ENCODE measurements around the gene TPRG1.

TPRG1 gene

DNA sequence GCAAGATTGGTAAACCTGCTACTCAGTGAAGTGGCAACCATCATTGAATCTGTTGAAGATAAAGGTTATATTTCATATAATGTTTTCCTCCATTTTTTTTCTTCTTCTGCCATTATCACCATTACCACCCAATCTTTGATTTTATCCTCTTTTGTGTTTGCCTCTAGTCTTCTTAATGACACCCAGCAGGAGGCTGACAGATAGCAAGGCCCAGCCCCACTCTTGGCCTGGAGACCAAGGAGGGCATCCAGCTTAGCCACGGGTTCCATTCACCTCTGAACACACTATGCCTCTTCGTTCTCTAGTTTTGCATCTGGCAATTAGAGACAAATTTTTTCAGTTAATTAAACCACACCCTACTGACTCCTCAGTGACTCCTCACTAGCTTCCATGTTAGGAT lies 129.7 kb downstream of the TPRG1 start:
- TF ChIP-seq, protein P1, sequence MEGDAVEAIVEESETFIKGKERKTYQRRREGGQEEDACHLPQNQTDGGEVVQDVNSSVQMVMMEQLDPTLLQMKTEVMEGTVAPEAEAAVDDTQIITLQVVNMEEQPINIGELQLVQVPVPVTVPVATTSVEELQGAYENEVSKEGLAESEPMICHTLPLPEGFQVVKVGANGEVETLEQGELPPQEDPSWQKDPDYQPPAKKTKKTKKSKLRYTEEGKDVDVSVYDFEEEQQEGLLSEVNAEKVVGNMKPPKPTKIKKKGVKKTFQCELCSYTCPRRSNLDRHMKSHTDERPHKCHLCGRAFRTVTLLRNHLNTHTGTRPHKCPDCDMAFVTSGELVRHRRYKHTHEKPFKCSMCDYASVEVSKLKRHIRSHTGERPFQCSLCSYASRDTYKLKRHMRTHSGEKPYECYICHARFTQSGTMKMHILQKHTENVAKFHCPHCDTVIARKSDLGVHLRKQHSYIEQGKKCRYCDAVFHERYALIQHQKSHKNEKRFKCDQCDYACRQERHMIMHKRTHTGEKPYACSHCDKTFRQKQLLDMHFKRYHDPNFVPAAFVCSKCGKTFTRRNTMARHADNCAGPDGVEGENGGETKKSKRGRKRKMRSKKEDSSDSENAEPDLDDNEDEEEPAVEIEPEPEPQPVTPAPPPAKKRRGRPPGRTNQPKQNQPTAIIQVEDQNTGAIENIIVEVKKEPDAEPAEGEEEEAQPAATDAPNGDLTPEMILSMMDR (IDR thresholded peaks at IDR 0.05; ENCODE audit: low read depth, low read length): no peak
- H3K4me3 ChIP-seq (ENCODE audit: low read depth, low read length): no peak overlapping the region

DNA sequence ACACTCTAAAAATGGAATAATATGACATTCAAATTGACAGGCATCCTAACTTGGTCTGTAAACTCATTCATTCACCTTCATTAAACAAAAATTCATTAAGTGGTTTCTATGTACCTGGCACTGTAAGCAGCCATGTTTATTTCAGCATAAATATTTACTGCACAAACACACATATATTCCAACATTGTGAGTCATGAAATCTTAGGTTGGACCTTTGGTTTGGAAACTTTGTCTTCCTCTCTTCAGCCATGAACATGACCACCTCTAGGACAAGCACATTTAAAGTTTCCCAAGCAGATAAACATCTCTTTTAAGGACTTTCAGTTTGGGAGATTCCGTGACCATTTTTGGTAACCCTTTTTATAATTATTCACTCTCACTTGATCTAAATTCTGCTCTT lies 131.8 kb downstream of the TPRG1 start:
- no peak overlapping the region for H3K4me3 ChIP-seq (ENCODE audit: low read depth, low read length)
- TF ChIP-seq, protein P1 (IDR thresholded peaks at IDR 0.05; ENCODE audit: low read depth, low read length): no peak

DNA sequence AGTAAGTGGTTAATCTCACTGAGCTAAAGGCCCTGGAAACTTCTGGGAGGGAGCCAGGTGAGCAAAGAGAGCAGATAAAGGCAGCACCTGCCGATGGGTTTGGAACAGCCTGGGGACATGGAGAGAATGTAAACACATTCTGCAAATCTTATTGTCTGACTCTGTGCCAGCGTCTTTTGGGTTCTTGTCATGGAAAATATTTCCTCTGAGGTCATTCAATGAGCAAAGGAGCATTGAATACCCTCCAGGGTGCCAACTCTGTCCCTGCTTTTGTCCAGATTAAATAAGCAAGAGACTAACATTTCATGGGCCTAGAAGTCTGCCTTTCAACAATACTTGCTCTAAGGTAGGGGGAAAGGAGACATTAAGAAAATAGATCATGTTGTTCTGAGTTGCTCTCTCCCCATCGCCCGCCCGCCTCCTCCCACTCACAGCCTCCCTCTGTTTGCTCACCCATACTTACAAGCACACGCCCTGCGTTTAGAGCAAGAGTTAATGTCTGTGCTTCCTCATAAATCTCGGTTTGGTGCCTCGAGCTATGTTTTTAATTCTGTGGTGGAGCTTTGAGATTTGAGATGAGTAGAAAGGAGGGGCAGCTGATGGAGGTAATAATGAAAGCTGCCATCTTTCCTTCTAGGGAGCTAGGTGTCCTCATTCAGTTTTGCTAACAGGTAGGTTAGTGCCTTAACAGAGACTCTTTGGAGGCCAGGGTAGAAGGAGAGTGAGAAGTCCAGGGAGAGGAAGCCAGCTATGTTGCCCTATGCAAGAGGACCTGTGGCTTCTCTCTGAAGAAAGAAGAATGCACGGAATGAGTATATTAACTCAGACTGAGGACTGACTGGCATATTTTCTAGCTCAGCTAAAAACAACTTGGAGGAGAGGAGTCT lies 132.9 kb downstream of the TPRG1 start:
- TF ChIP-seq, protein P1 (IDR thresholded peaks at IDR 0.05; ENCODE audit: low read depth, low read length): no peak
- H3K4me3 ChIP-seq (ENCODE audit: low read depth, low read length): no peak overlapping the region

DNA sequence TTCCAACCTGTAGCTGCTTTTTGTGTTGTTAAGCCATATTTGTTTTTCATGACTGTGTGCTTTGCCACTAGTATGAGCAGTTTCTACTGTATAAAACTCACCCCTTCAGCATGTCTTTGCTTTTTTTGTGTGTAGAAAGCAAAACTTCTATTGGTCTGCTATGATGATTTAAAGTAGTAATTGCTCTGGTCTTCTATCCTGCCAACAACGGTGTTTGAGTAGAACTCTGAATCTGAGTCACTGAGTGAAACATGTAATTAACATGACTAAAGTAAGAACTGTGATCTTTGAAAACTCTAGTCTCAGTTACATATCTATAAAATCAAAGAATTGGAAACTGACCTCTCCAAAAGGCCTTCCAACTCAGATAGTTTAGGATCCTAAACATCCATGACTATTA lies 133.6 kb downstream of the TPRG1 start:
- TF ChIP-seq, protein P1 (IDR thresholded peaks at IDR 0.05; ENCODE audit: low read depth, low read length): no peak
- no peak overlapping the region for H3K4me3 ChIP-seq (ENCODE audit: low read depth, low read length)

DNA sequence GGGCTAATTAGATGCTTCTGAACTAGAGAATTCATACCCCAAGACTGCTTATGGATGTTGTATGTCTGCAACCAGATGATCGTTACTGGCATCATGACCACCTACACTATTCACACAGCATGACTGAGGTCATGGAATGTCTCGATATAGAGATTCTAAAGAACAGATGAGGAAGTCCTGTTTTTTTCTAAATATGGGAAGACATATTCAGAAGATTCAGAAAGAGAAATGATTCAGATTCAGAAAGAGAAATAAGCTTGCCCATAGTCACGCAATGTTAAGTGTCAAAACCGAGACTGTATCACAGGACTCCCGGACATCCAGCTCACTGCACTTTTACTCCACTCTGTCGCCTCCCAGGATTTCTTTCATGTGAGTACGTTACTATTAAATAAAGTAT lies 136.2 kb downstream of the TPRG1 start:
- TF ChIP-seq, protein P1 (IDR thresholded peaks at IDR 0.05; ENCODE audit: low read depth, low read length): no peak
- no peak overlapping the region for H3K4me3 ChIP-seq (ENCODE audit: low read depth, low read length)

DNA sequence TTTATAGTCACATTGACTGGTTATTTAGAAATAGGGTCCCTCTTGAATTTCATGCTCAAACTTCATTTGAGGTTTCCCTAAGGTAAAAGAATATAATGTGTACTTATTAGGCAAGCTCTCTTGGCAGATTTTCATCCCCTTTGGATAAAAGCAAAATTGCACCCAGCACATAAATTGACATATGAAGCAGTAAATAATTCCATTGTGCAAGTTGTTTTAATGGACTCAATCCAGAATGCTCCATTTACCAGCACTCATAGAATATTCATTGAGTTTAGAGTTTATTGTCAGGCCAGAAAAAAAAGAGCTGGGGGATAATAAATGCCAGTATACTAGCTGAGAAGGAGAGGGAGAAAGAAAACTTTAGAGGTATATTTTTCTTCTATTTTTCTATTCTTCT lies 136.8 kb downstream of the TPRG1 start:
- TF ChIP-seq, protein P1 (IDR thresholded peaks at IDR 0.05; ENCODE audit: low read depth, low read length): no peak
- no peak overlapping the region for H3K4me3 ChIP-seq (ENCODE audit: low read depth, low read length)

DNA sequence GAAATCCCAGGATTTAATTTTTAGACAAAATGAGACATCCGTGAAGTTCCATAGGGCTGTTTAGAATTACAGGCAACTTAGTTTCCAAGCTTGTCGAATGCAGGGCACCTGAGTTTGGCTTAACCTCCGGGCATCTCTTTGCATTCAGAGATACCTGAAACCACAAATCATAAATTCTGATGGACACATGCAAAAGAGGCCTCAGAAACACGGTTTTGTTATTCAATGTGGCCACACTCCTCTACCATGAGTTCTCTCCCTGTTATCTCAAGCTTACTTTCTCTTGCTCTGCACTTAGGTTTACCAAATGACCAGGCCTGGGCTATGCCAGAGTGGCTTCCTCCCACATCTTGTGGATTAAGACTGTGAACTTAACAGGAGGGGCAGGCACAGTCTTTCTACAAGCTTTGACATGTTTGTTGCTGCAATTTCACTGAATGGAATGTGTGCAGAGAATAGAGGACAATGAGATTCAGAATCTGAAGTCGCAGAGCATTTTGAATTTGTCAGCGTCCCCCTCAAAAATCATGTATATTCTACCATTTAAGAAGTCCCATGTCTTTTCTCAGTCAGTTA lies 137.7 kb downstream of the TPRG1 start:
- TF ChIP-seq, protein P1 (IDR thresholded peaks at IDR 0.05; ENCODE audit: low read depth, low read length): no peak
- H3K4me3 ChIP-seq (ENCODE audit: low read depth, low read length): no peak overlapping the region

Data from WI38 (cell line).